Measurements from ENCODE around the gene SP4.

Gene SP4

DNA sequence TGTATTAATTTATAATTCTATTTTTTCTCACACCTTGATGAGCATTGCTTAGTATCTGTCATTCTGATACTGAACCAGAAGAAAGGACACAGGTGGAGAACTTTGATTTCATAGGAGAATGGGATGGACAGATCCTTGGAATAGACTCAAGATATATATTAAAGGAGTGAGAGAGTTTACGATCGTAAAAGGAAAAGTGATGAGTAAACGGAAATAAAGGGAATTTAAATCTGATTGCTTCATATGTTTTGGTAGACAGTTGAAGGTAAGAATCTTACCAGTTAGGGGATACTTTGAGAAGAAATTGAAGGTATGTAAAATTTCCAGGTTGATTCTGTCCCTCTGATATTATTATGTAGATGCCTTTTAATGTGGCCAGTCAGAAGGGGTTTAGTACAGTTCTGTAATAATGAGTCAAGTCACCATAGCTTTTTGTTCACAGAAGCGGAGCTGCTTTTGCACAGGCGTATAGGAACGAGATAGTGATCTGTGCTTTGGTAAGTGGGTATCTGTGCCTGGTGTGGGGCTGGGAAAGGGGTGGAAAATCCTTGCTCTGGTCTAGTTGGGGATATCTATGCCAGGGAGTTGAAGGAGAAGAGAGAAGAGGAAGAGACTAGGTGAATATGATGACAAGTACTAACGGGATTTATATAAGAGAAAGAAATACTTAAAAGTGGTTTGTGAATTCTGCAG, 15.4 kb downstream of the SP4 start:
- H3K4me3 ChIP-seq (ENCODE audit: control insufficient read depth, low read depth, low read length): no peak overlapping the region
- DNase-seq (ENCODE audit: low read depth): no peak
- TF ChIP-seq, protein P1, sequence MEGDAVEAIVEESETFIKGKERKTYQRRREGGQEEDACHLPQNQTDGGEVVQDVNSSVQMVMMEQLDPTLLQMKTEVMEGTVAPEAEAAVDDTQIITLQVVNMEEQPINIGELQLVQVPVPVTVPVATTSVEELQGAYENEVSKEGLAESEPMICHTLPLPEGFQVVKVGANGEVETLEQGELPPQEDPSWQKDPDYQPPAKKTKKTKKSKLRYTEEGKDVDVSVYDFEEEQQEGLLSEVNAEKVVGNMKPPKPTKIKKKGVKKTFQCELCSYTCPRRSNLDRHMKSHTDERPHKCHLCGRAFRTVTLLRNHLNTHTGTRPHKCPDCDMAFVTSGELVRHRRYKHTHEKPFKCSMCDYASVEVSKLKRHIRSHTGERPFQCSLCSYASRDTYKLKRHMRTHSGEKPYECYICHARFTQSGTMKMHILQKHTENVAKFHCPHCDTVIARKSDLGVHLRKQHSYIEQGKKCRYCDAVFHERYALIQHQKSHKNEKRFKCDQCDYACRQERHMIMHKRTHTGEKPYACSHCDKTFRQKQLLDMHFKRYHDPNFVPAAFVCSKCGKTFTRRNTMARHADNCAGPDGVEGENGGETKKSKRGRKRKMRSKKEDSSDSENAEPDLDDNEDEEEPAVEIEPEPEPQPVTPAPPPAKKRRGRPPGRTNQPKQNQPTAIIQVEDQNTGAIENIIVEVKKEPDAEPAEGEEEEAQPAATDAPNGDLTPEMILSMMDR (IDR thresholded peaks at IDR 0.05; ENCODE audit: control insufficient read depth, insufficient read depth, low read depth, low read length, missing control alignments): no peak

DNA sequence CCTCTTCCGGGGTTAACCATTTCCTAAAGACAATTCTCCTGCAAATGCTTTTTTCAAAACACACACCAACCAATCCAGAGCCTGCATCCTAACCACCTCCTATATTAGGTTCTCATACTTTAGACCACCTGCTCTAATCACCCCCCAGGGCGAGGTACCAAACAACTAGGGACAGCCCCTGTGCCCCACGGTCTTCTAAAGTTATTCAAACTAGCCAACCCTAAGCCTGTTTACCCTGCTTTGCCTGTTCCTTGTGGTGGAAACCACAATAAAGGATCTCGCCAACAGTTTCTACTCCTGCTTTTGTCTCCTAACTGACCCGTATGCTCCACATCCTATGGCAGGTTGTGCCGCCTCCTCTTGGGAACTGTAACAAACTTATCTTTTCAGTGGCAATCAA, 21.1 kb downstream of the SP4 start:
- TF ChIP-seq, protein P1 (IDR thresholded peaks at IDR 0.05; ENCODE audit: control insufficient read depth, insufficient read depth, low read depth, low read length, missing control alignments): no peak
- DNase-seq (ENCODE audit: low read depth): no peak
- no peak overlapping the region for H3K4me3 ChIP-seq (ENCODE audit: control insufficient read depth, low read depth, low read length)

DNA sequence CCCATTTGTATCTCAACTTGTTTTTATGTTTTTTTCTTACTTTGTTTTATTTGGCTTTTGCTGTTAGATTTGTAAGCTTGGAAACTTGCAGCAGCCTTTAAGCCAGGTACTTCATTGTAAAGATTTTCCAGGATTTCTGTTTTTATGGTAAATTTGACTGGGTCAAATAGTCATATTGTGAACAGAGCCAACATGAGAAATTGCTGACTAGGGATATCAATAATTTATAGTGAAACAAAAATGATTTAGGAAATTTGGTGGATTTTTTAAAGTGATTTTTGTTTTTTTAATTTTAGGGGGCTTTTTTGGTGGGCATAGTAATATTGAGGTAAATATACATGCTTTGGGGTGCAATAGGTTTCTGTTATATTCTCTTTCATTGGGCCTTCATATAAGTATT, 22.2 kb downstream of the SP4 start:
- TF ChIP-seq, protein P1 (IDR thresholded peaks at IDR 0.05; ENCODE audit: control insufficient read depth, insufficient read depth, low read depth, low read length, missing control alignments): no peak
- no peak overlapping the region for H3K4me3 ChIP-seq (ENCODE audit: control insufficient read depth, low read depth, low read length)

DNA sequence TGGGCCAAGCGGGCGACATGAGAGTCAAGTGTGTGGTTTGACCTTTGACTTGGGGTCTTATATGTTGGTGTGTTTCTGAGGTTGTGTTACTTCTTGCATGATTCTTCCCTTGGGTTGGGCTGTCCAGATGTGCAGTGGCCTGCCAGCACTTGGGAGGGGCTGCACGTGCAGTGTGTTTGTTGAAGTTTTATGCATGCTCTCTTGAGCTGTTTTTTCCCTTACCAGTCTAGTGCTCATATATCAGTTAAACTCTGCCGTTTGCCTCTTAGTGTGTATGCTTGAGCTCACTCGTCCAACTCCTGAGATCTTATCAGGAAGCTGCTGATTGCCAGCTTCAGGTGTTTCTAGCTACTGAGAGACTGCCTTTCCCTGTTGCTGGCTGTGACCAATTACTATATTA, 23.1 kb downstream of the SP4 start:
- TF ChIP-seq, protein P1 (IDR thresholded peaks at IDR 0.05; ENCODE audit: control insufficient read depth, insufficient read depth, low read depth, low read length, missing control alignments): no peak
- no peak overlapping the region for H3K4me3 ChIP-seq (ENCODE audit: control insufficient read depth, low read depth, low read length)
- no peak for DNase-seq (ENCODE audit: low read depth)

More for the DNA sequence above, 22.2 kb downstream of the SP4 start:
- no peak for DNase-seq (ENCODE audit: low read depth)

DNA sequence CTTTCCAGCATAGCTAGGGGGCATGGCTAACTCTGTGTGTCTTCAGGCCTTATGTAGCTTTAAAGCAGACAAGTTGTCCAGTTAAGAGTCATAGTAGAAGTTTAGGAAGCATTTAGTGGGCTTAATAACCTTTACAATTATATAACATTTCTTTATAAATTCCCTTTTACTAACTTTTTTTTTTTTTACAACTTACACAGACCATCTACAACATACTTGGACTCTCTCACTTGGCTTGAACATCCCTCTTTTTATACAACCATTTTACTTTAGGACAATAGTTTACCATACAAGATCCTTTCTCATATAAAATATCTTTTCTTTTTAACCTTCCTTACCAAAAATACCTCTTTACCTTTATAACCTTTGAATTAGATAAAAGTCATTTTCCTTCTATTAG, 26.3 kb downstream of the SP4 start:
- H3K4me3 ChIP-seq (ENCODE audit: control insufficient read depth, low read depth, low read length): no peak overlapping the region
- DNase-seq (ENCODE audit: low read depth): no peak
- TF ChIP-seq, protein P1 (IDR thresholded peaks at IDR 0.05; ENCODE audit: control insufficient read depth, insufficient read depth, low read depth, low read length, missing control alignments): no peak

DNA sequence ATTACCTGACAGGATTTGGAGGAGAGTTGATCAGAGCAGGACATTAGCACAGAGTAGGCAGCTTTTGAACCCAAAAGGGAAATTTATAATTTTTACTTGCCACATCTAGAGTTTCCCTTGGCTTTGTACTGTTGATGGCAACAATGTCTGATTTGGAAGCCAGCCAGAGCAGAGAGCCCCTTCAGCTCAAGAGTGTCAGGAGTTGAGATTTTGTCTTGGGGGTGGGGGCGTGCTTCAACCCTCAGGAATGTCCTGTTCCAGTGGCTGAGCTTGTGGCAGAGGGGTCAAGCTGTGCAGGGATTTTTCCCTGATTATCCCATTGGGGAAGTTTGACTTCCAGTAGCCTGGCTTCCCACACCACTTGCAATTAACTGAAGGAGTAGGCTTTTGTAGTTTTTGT, 27.0 kb downstream of the SP4 start:
- no peak for DNase-seq (ENCODE audit: low read depth)
- H3K4me3 ChIP-seq (ENCODE audit: control insufficient read depth, low read depth, low read length): no peak overlapping the region
- TF ChIP-seq, protein P1 (IDR thresholded peaks at IDR 0.05; ENCODE audit: control insufficient read depth, insufficient read depth, low read depth, low read length, missing control alignments): no peak

Data from AG09309 (cell line).